OCI-LY7 (cell line): Measurements from ENCODE around the gene DNAH11.

ENCODE experiments used
- CTCF ChIP-seq: fragments of 200-600 bp; sonication (generic); conservative IDR thresholded peaks from 2 replicates; pipeline ENCODE4 v1.5.1; 2014; ENCODE audit warnings: mild to moderate bottlenecking, antibody characterized with exemption, low read length, moderate library complexity, mixed read lengths
- EZH2phosphoT487 ChIP-seq: fragments of 200-600 bp; sonication (generic); IDR thresholded peaks from 2 replicates; pipeline ENCODE4 v1.6.1; 2018; ENCODE audit warnings: low read depth, borderline replicate concordance, mild to moderate bottlenecking, mixed run types, antibody characterized with exemption, low read length, moderate library complexity, mixed read lengths

GRCh38 chr7:21544715-21545114 is 1.9 kb downstream of the DNAH11 start:
- TF ChIP-seq CTCF, result no peak
- TF ChIP-seq EZH2phosphoT487, result no peak
